GM12872 (cell line): ENCODE measurements around the gene PIK3CD.

Source experiments
- CTCF ChIP-seq: IDR thresholded peaks from 3 replicates; pipeline ENCODE4 v1.5.1; 2011; ENCODE audit warnings: low read depth, mild to moderate bottlenecking, low read length, moderate library complexity; ENCODE audit not compliant: insufficient read depth

The PIK3CD gene

GRCh38 chr1:9719978-9720722 lies 68.6 kb downstream of the PIK3CD start:
- 0 out of 3 replicates have a peak, but pooled peaks have one; percentile 4 for TF ChIP-seq CTCF

DNA sequence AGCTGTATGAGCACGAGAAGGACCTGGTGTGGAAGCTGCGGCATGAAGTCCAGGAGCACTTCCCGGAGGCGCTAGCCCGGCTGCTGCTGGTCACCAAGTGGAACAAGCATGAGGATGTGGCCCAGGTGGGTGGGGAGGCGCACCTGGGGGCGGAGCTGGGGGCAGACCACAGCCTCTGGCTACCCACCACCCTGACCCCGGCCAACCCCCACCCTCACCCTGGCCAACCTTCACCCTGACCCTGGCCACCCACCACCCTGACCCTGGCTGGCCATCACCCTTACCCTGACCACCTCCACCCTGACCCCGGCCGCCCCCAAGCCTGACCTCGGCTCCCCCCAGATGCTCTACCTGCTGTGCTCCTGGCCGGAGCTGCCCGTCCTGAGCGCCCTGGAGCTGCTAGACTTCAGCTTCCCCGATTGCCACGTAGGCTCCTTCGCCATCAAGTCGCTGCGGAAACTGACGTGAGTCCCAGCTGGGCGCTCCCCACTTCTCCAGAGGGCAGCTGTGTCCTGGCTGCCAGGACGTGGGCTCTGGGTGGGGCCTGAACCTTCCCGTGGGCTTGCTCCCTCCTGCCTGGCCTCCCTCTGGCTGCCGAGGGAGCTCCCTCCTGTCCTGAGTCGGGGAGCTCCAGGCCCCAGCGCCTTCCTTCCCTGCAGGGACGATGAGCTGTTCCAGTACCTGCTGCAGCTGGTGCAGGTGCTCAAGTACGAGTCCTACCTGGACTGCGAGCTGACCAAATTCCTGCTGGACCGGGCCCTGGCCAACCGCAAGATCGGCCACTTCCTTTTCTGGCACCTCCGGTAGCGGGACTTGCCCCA lies 69.5 kb downstream of the PIK3CD start:
- no peak for TF ChIP-seq CTCF

- TF ChIP-seq CTCF, result peak; percentile 73
Measured at GRCh38 chr1:9721606-9722377, 70.3 kb downstream of the PIK3CD start.

DNA sequence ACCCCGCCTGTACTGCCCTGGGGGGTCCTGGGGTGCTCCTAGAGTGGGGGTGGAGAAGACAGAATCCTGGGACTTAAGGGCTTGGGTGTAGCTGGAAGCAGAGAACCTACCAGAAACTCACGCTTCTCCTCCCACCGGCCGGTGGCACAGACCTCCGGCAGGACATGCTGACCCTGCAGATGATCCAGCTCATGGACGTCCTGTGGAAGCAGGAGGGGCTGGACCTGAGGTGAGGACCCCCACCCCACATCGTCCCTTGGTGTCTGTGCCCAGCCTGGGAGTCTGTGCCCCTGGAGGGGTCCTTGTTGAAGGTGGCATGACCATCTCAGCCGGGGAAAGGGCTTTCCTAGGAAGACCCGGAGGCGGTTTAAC lies 70.8 kb downstream of the PIK3CD start:
- no peak for TF ChIP-seq CTCF

DNA sequence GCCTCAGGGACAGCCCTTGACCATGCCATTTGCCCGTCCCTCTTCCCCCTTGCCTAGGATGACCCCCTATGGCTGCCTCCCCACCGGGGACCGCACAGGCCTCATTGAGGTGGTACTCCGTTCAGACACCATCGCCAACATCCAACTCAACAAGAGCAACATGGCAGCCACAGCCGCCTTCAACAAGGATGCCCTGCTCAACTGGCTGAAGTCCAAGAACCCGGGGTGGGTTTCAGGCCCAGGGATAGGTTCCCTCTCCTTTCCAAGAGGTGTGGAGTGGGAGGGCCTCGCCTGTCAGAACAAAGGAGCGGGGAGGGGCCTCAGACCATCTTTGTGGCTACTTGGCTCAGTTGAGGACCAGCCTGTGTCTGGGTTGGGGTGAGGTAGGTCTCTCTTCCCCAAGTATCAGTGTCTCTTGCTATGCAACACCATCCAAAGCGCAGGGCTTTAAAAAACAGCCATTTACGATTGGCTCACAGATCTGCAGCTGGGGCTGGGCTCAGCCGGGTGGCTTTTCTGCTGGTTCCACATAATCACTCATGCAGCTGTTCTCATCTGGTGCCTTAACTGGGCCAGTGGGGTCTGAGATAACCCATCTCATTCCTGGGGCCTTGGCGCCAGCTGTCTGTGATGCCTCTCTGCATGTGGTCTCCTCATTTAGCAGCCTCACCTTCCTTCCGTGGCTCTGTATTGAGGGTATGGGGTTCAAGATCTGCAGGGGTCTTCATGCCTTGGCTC lies 71.7 kb downstream of the PIK3CD start:
- TF ChIP-seq CTCF, result no peak

DNA sequence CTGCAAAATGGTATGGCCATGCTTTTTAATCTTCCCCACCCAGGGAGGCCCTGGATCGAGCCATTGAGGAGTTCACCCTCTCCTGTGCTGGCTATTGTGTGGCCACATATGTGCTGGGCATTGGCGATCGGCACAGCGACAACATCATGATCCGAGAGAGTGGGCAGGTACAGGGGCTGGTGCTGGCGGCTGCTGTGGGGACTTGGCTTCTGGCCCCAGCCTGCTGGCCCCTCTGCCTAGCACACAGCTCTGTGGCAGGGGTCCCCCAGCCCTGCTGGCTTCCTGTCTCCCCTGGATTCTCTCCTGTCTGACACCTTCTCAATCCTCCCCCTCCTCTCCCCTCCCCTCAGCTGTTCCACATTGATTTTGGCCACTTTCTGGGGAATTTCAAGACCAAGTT lies 72.4 kb downstream of the PIK3CD start:
- no peak for TF ChIP-seq CTCF
